IMR-90 (cell line): ENCODE results near the gene STMN3. TPM values are rescaled to one million over a fixed set of nuclear protein-coding genes. Genes with fewer than 3 reads are reported as not detected.

Experiments
- ATAC-seq: fragments of 200-7000 bp; cut with Tn5 transposase; 2 replicates; pipeline ENCODE4 v1.9.1; 2020; ENCODE audit warnings: low read depth, mild to moderate bottlenecking, moderate library complexity
- BruUV-seq: library from RNA; stranded (reverse); fragments of 400-500 nt; replicated peaks from 2 replicates; lab custom pipeline; 2021; lab: Mats Ljungman, UMichigan
- CTCF ChIA-PET: fragments of 300-600 bp; formaldehyde crosslinking; extraction: SDS; loops from one replicate; lab custom pipeline; 2021; ENCODE audit warnings: antibody characterized with exemption; lab: Yijun Ruan, JAX
- POLR2A ChIA-PET: fragments of 300-600 bp; sonication (Branson Sonifier 250); formaldehyde crosslinking; loops from one replicate; lab custom pipeline; 2022; ENCODE audit warnings: antibody characterized with exemption; ENCODE audit not compliant: unreplicated experiment; lab: Charles Lee
- DNase-seq: peaks from one replicate; pipeline ENCODE4 v3.0.0; 2013
- H2AFZ ChIP-seq: replicated peaks from 2 replicates; pipeline ENCODE3; 2013; ENCODE audit warnings: low read length, mild to moderate bottlenecking; ENCODE audit not compliant: poor library complexity
- H2AK5ac ChIP-seq: 2 replicates; pipeline ENCODE4 v1.6.1; 2013; ENCODE audit warnings: low read depth, low read length, inconsistent platforms
- H2AK9ac ChIP-seq: replicated peaks from 2 replicates; pipeline ENCODE3; 2013; ENCODE audit warnings: mild to moderate bottlenecking, low read depth, low read length, moderate library complexity; ENCODE audit not compliant: poor library complexity
- H2BK120ac ChIP-seq: 2 replicates; pipeline ENCODE4 v1.6.1; 2013; ENCODE audit warnings: low read depth, low read length, inconsistent platforms
- H2BK15ac ChIP-seq: 3 replicates; pipeline ENCODE4 v1.6.1; 2013; ENCODE audit warnings: low read depth, low read length, inconsistent platforms
- H2BK20ac ChIP-seq: 2 replicates; pipeline ENCODE4 v1.6.1; 2013; ENCODE audit warnings: low read depth, mild to moderate bottlenecking, inconsistent platforms, low read length, moderate library complexity
- H2BK5ac ChIP-seq: 2 replicates; pipeline ENCODE4 v1.6.1; 2013; ENCODE audit warnings: mild to moderate bottlenecking, low read depth, low read length, inconsistent platforms; ENCODE audit not compliant: poor library complexity, severe bottlenecking
- H3K14ac ChIP-seq: replicated peaks from 2 replicates; pipeline ENCODE4 v1.6.1; 2013; ENCODE audit warnings: low read depth, low read length, inconsistent platforms
- H3K18ac ChIP-seq: 2 replicates; pipeline ENCODE4 v1.6.1; 2013; ENCODE audit warnings: low read depth, low read length, control low read depth
- H3K23ac ChIP-seq: 2 replicates; pipeline ENCODE4 v1.6.1; 2013; ENCODE audit warnings: low read depth, low read length, inconsistent platforms
- H3K27ac ChIP-seq: 2 replicates; pipeline ENCODE4 v1.5.1; 2013; ENCODE audit warnings: mild to moderate bottlenecking, control low read depth, low read length; ENCODE audit not compliant: insufficient read depth
- H3K27me3 ChIP-seq: 2 replicates; pipeline ENCODE4 v1.6.1; 2013; ENCODE audit warnings: low read length; ENCODE audit not compliant: control insufficient read depth, insufficient read depth
- H3K36me3 ChIP-seq: 2 replicates; pipeline ENCODE4 v1.6.1; 2013; ENCODE audit warnings: low read length, mixed read lengths; ENCODE audit not compliant: control insufficient read depth, insufficient read depth
- H3K4ac ChIP-seq: 2 replicates; pipeline ENCODE4 v1.6.1; 2013; ENCODE audit warnings: low read depth, low read length, inconsistent platforms
- H3K4me1 ChIP-seq: 2 replicates; pipeline ENCODE4 v1.6.1; 2013; ENCODE audit warnings: low read length, mixed read lengths; ENCODE audit not compliant: control insufficient read depth, insufficient read depth
- H3K4me2 ChIP-seq: 2 replicates; pipeline ENCODE4 v1.6.1; 2013; ENCODE audit warnings: low read depth, mild to moderate bottlenecking, control low read depth, low read length, moderate library complexity
- H3K4me3 ChIP-seq: 2 replicates; pipeline ENCODE4 v1.5.1; 2013; ENCODE audit warnings: low read depth, mild to moderate bottlenecking, control low read depth, low read length, moderate library complexity; ENCODE audit not compliant: insufficient read depth
- H3K56ac ChIP-seq: 2 replicates; pipeline ENCODE4 v1.6.1; 2013; ENCODE audit warnings: low read length, inconsistent platforms; ENCODE audit not compliant: insufficient read depth; ENCODE audit errors: extremely low read depth
- H3K79me1 ChIP-seq, 2 experiments: 2 replicates each; pipeline ENCODE4 v1.6.1; 2013; ENCODE audit warnings: low read length in 2 of 2, inconsistent platforms in 1 of 2, low read depth in 1 of 2
- H3K9ac ChIP-seq: 2 replicates; pipeline ENCODE4 v1.6.1; 2013; ENCODE audit warnings: low read depth, low read length, control low read depth
- H3K9me1 ChIP-seq: 2 replicates; pipeline ENCODE4 v1.6.1; 2013; ENCODE audit warnings: low read length, inconsistent platforms; ENCODE audit not compliant: insufficient read depth
- H3K9me3 ChIP-seq: 2 replicates; pipeline ENCODE4 v1.6.1; 2013; ENCODE audit warnings: low read length; ENCODE audit not compliant: control insufficient read depth, insufficient read depth
- H4K20me1 ChIP-seq: 2 replicates; pipeline ENCODE4 v1.6.1; 2013; ENCODE audit warnings: low read length, inconsistent platforms; ENCODE audit not compliant: insufficient read depth
- H4K5ac ChIP-seq: 2 replicates; pipeline ENCODE4 v1.6.1; 2013; ENCODE audit warnings: mild to moderate bottlenecking, low read depth, low read length, control low read depth
- H4K8ac ChIP-seq, 2 experiments: 2 replicates each; pipeline ENCODE4 v1.6.1; 2013; ENCODE audit warnings: low read depth in 2 of 2, low read length in 2 of 2, control low read depth in 1 of 2, inconsistent platforms in 1 of 2
- H4K91ac ChIP-seq: 2 replicates; pipeline ENCODE4 v1.6.1; 2013; ENCODE audit warnings: low read depth, low read length, inconsistent platforms; ENCODE audit not compliant: insufficient read depth
- BHLHE40 ChIP-seq: fragments of 150-350 bp; IDR thresholded peaks from 2 replicates; pipeline ENCODE4 v1.6.1; 2016; ENCODE audit warnings: mild to moderate bottlenecking, low read depth, low read length
- CEBPB ChIP-seq: IDR thresholded peaks from 2 replicates; pipeline ENCODE4 v1.6.1; 2012; ENCODE audit warnings: low read depth, low read length, improper control_type of control experiment
- CHD1 ChIP-seq: IDR thresholded peaks from 2 replicates; pipeline ENCODE4 v1.6.1; 2012; ENCODE audit warnings: low read depth, low read length, improper control_type of control experiment
- ELK1 ChIP-seq: fragments of 150-350 bp; IDR thresholded peaks from 2 replicates; pipeline ENCODE4 v1.6.1; 2016; ENCODE audit warnings: low read depth, mild to moderate bottlenecking, low read length, moderate library complexity, borderline replicate concordance
- FOS ChIP-seq: fragments of 150-350 bp; IDR thresholded peaks from 2 replicates; pipeline ENCODE4 v1.6.1; 2016; ENCODE audit warnings: low read depth, low read length
- MAFK ChIP-seq: IDR thresholded peaks from 2 replicates; pipeline ENCODE4 v1.6.1; 2012; ENCODE audit warnings: low read depth, low read length, improper control_type of control experiment
- POLR2A ChIP-seq: IDR thresholded peaks from 2 replicates; pipeline ENCODE4 v1.6.1; 2012; ENCODE audit warnings: mild to moderate bottlenecking, low read depth, low read length
- RAD21 ChIP-seq: IDR thresholded peaks from 2 replicates; pipeline ENCODE4 v1.6.1; 2012; ENCODE audit warnings: low read length, improper control_type of control experiment
- RCOR1 ChIP-seq: IDR thresholded peaks from 2 replicates; pipeline ENCODE4 v1.6.1; 2012; ENCODE audit warnings: mild to moderate bottlenecking, low read length, improper control_type of control experiment; ENCODE audit not compliant: insufficient replicate concordance
- RFX5 ChIP-seq: IDR thresholded peaks from 2 replicates; pipeline ENCODE4 v1.8.0; 2012; ENCODE audit warnings: low read depth, mild to moderate bottlenecking, low read length, moderate library complexity
- SMC3 ChIP-seq: fragments of 150-350 bp; IDR thresholded peaks from 2 replicates; pipeline ENCODE4 v1.6.1; 2016; ENCODE audit warnings: low read depth, mild to moderate bottlenecking, antibody characterized with exemption, low read length, moderate library complexity
- WGBS, 2 experiments: methylation state at CpG; one replicate each; pipeline versions ENCODE4 v1.1.5 to v1.1.7; 2013; ENCODE audit warnings: missing lambda C conversion rate in 2 of 2; ENCODE audit not compliant: insufficient read length in 1 of 2; ENCODE audit errors: extremely low coverage in 2 of 2; 5-methylcytosine and 5-hydroxymethylcytosine counted together
- dilution Hi-C: fragments of 300-500 bp; cut with HindIII; formaldehyde crosslinking; loops from one replicate; pipeline ENCODE4 v1.14.3; 2018; ENCODE audit warnings: low sequenced_read_pairs; ENCODE audit not compliant: unreplicated experiment
- in situ Hi-C: fragments of 300-500 bp; cut with MboI; formaldehyde crosslinking; loops from 3 replicates; pipeline ENCODE4 v1.14.3; 2019; ENCODE audit warnings: low sequenced_read_pairs, inconsistent platforms, mixed read lengths
- intact Hi-C: fragments of 100-400 bp; cut with micrococcal nuclease; formaldehyde crosslinking; loops from 2 replicates; pipeline ENCODE4 v1.10.0; 2022
- polyA plus RNA-seq, 3 experiments: library from polyadenylated mRNA; depleted of rRNA; stranded (reverse); fragments of >200 nt; gene quantifications; 2 replicates each; pipeline ENCODE4 v1.2.3, GENCODE V29; 2012; ENCODE audit warnings: low replicate concordance in 1 of 3
- total RNA-seq: library from RNA; depleted of rRNA; stranded (reverse); fragments of >200 nt; gene quantifications from 2 replicates; pipeline ENCODE4 v1.2.3, GENCODE V29; 2012
- TF ChIP-seq, protein P1 (sequence below): conservative IDR thresholded peaks from 2 replicates; pipeline ENCODE4 v1.5.1; 2012; ENCODE audit warnings: mild to moderate bottlenecking, low read depth, low read length, improper control_type of control experiment

STMN3 gene
- total and polyA plus RNA-seq, 2 of the 4 experiments (the other 2 are of a cell fraction), result 20.3 to 62.3 TPM

DNA sequence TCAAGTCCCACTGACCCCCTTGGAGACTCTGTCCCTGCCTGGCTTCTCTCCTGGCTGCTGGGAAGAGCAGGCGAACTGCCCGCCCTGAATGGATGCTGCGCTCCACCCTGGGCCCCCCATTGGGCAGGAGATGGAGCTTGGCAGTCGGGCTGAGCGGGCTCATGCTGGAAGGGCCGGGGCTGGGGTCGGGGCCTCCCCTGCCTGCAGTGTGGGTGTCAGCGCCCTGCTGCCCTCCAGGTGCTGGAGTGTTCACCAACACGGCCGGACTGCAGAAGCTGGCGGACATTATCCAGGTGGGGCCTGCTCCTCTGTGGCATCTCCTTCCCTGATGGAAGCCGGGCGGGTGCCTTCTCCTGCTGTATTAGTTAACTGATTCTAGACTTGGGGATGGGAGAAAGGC, 27.2 kb upstream of the STMN3 start:
- CTCF ChIA-PET, result no interaction called here
- peak overlapping the region; percentile 13; the same call in 1 of the 2 replicates for H2AK5ac ChIP-seq
- in situ Hi-C loops, result no loop called here

More for the DNA sequence above, 27.2 kb upstream of the STMN3 start:
- H3K4ac ChIP-seq, result no peak overlapping the region
- no peak overlapping the region for H3K18ac ChIP-seq
- TF ChIP-seq RCOR1 (no peak), CEBPB (no peak), FOS (no peak), MAFK (no peak), POLR2A (no peak), BHLHE40 (no peak), RFX5 (no peak), CHD1 (no peak), SMC3 (no peak), RAD21 (no peak), ELK1 (no peak)
- TF ChIP-seq, protein P1, sequence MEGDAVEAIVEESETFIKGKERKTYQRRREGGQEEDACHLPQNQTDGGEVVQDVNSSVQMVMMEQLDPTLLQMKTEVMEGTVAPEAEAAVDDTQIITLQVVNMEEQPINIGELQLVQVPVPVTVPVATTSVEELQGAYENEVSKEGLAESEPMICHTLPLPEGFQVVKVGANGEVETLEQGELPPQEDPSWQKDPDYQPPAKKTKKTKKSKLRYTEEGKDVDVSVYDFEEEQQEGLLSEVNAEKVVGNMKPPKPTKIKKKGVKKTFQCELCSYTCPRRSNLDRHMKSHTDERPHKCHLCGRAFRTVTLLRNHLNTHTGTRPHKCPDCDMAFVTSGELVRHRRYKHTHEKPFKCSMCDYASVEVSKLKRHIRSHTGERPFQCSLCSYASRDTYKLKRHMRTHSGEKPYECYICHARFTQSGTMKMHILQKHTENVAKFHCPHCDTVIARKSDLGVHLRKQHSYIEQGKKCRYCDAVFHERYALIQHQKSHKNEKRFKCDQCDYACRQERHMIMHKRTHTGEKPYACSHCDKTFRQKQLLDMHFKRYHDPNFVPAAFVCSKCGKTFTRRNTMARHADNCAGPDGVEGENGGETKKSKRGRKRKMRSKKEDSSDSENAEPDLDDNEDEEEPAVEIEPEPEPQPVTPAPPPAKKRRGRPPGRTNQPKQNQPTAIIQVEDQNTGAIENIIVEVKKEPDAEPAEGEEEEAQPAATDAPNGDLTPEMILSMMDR, result no peak
- H3K27ac ChIP-seq, result no peak overlapping the region
- no peak overlapping the region for H4K5ac ChIP-seq
- H3K79me1 ChIP-seq, result peaks cover 10 to 33% of the 10 kb centered on the region in 2 experiments; a peak in 3 of 4 replicates
- no peak overlapping the region for H4K8ac ChIP-seq
- no peak overlapping the region for H2AFZ ChIP-seq
- H2AK9ac ChIP-seq, result peak overlapping the region; percentile 77
- no peak overlapping the region for H2BK15ac ChIP-seq
- no peak overlapping the region for H4K91ac ChIP-seq
- POLR2A ChIA-PET, result no interaction called here
- no TSS peak for BruUV-seq
- no peak overlapping the region for H3K4me3 ChIP-seq
- no peak overlapping the region for H3K56ac ChIP-seq
- dilution Hi-C loops (no loop called here), intact Hi-C loops (no loop called here)
- no peak overlapping the region for H2BK20ac ChIP-seq
- no peak overlapping the region for H3K9ac ChIP-seq
- no peaks in the 10 kb centered on the region for H3K27me3 ChIP-seq
- no peak for ATAC-seq
- no peak overlapping the region for H3K23ac ChIP-seq
- no peak overlapping the region for H3K4me2 ChIP-seq
- no peaks in the 10 kb centered on the region for H4K20me1 ChIP-seq
- H3K9me1 ChIP-seq, result peaks cover 13% of the 10 kb centered on the region
- H2BK5ac ChIP-seq, result no peak overlapping the region
- H3K14ac ChIP-seq, result no peak overlapping the region
- H3K36me3 ChIP-seq, result peaks cover 32% of the 10 kb centered on the region
- 100% methylated on average over 4 of the region's 13 CpGs; no CpG with 5 or more reads in 1 of the 2 experiments for WGBS, 2 experiments
- peaks cover 16% of the 10 kb centered on the region for H3K4me1 ChIP-seq
- no peak for DNase-seq
- no peak overlapping the region for H2BK120ac ChIP-seq
- H3K9me3 ChIP-seq, result no peaks in the 10 kb centered on the region
